Daoy (cell line): ENCODE measurements around the gene JAK1. TPM values are rescaled to one million over a fixed set of nuclear protein-coding genes. Genes with fewer than 3 reads are reported as not detected.

Experiments
- total RNA-seq: library from RNA; depleted of rRNA; stranded (reverse); fragments of >200 nt; shearing (Covaris generic); gene quantifications from 2 replicates; pipeline ENCODE4 v1.2.3, GENCODE V29; 2014; rRNA removed

Gene JAK1
- total RNA-seq, 1 experiment from 2014 or later = 70.3 TPM

Other genes starting within 250 kb of the JAK1 start
- gene RAVER2, start 221.5 kb downstream of the JAK1 start, total RNA-seq = 9.0 and 10.3 TPM in 2 replicates
- gene AK4, start 181.7 kb upstream of the JAK1 start, total RNA-seq = 7.1 and 12.1 TPM in 2 replicates